Muscle layer of duodenum (tissue), 2 donors: Measurements from ENCODE around the gene REV1.
"Not testable (repeated sequence)": the region's sequence is repeated elsewhere in the genome, so short reads cannot be mapped to it uniquely, and the experiment has no call there.

ENCODE experiments used
- H3K27ac ChIP-seq: one replicate; pipeline ENCODE4 v1.7.0; 2013; ENCODE audit warnings: mild to moderate bottlenecking, low read length
- H3K27me3 ChIP-seq: one replicate; pipeline ENCODE4 v1.7.0; 2013; ENCODE audit warnings: low read depth, mild to moderate bottlenecking, control low read depth, low read length
- H3K36me3 ChIP-seq, 2 donors: one replicate each; pipeline ENCODE4 v1.7.0; 2013; ENCODE audit warnings: low read length in 2 of 2, control low read depth in 1 of 2, mild to moderate bottlenecking in 1 of 2; ENCODE audit not compliant: insufficient read depth in 2 of 2, control insufficient read depth in 1 of 2
- H3K4me1 ChIP-seq, 2 donors: one replicate each; pipeline ENCODE4 v1.7.0; 2013; ENCODE audit warnings: low read length in 2 of 2, mild to moderate bottlenecking in 2 of 2, control low read depth in 1 of 2, moderate library complexity in 1 of 2; ENCODE audit not compliant: insufficient read depth in 2 of 2, control insufficient read depth in 1 of 2
- H3K4me3 ChIP-seq, 2 donors: one replicate each; pipeline ENCODE4 v1.7.0; 2013; ENCODE audit warnings: low read length in 2 of 2, low read depth in 1 of 2, mild to moderate bottlenecking in 1 of 2
- H3K9me3 ChIP-seq, 2 donors: one replicate each; pipeline ENCODE4 v1.7.0; 2013; ENCODE audit warnings: low read length in 2 of 2, control low read depth in 1 of 2, mild to moderate bottlenecking in 1 of 2; ENCODE audit not compliant: control insufficient read depth in 1 of 2
- donor health status: healthy.

REV1 gene

GRCh38 chr2:99380376-99381010 is 109.3 kb downstream of the REV1 start:
- H3K9me3 ChIP-seq: no peaks in the 10 kb centered on the region
- peaks cover 42 to 70% of the 10 kb centered on the region in 2 donors for H3K36me3 ChIP-seq
- no peak overlapping the region for H3K27ac ChIP-seq
- no peaks in the 10 kb centered on the region for H3K4me1 ChIP-seq
- H3K4me3 ChIP-seq: no peak overlapping the region
- H3K27me3 ChIP-seq: no peaks in the 10 kb centered on the region

- Histone ChIP-seq H3K4me1 (no peaks in the 10 kb centered on the region), H3K27ac (no peak overlapping the region), H3K9me3 (no peaks in the 10 kb centered on the region), H3K36me3 (peaks cover 56 to 74% of the 10 kb centered on the region in 2 donors), H3K4me3 (no peak overlapping the region), H3K27me3 (no peaks in the 10 kb centered on the region)
These were observed 111.9 kb downstream of the REV1 start for GRCh38 chr2:99377879-99378278.

GRCh38 chr2:99376254-99376864 is 113.5 kb downstream of the REV1 start:
- Histone ChIP-seq H3K36me3 (peaks cover 57 to 69% of the 10 kb centered on the region in 2 donors), H3K27ac (no peak overlapping the region), H3K4me3 (no peak overlapping the region), H3K9me3 (no peaks in the 10 kb centered on the region), H3K27me3 (no peaks in the 10 kb centered on the region), H3K4me1 (no peaks in the 10 kb centered on the region)

GRCh38 chr2:99374747-99375146 is 115.1 kb downstream of the REV1 start:
- no peaks in the 10 kb centered on the region for H3K27me3 ChIP-seq
- no peak overlapping the region for H3K4me3 ChIP-seq
- H3K4me1 ChIP-seq: no peaks in the 10 kb centered on the region
- peaks cover 52 to 70% of the 10 kb centered on the region in 2 donors for H3K36me3 ChIP-seq
- no peaks in the 10 kb centered on the region for H3K9me3 ChIP-seq
- H3K27ac ChIP-seq: no peak overlapping the region

GRCh38 chr2:99373144-99373543 is 116.7 kb downstream of the REV1 start:
- H3K36me3 ChIP-seq: peaks cover 56 to 75% of the 10 kb centered on the region in 2 donors
- no peaks in the 10 kb centered on the region for H3K4me1 ChIP-seq
- no peaks in the 10 kb centered on the region for H3K9me3 ChIP-seq
- no peaks in the 10 kb centered on the region for H3K27me3 ChIP-seq
- no peak overlapping the region for H3K4me3 ChIP-seq
- no peak overlapping the region for H3K27ac ChIP-seq

GRCh38 chr2:99368854-99369253 is 121.0 kb downstream of the REV1 start:
- not testable (repeated sequence) for H3K4me3 ChIP-seq, H3K9me3 ChIP-seq, H3K27me3 ChIP-seq, H3K4me1 ChIP-seq, H3K27ac ChIP-seq
- peaks cover 63 to 77% of the 10 kb centered on the region in 2 donors for H3K36me3 ChIP-seq

GRCh38 chr2:99365661-99366060 is 124.2 kb downstream of the REV1 start:
- Histone ChIP-seq H3K27ac (no peak overlapping the region), H3K9me3 (no peaks in the 10 kb centered on the region), H3K4me3 (no peak overlapping the region), H3K27me3 (no peaks in the 10 kb centered on the region), H3K36me3 (peaks cover 58 to 68% of the 10 kb centered on the region in 2 donors), H3K4me1 (no peaks in the 10 kb centered on the region)

GRCh38 chr2:99356853-99357252 is 133.0 kb downstream of the REV1 start:
- Histone ChIP-seq H3K36me3 (peaks cover 0 to 6% of the 10 kb centered on the region in 2 donors), H3K4me1 (peaks cover 0 to 4% of the 10 kb centered on the region in 2 donors), H3K4me3 (no peak overlapping the region), H3K9me3 (no peaks in the 10 kb centered on the region), H3K27me3 (no peaks in the 10 kb centered on the region), H3K27ac (no peak overlapping the region)

- H3K4me1 ChIP-seq, H3K4me3 ChIP-seq, H3K36me3 ChIP-seq, H3K27ac ChIP-seq, H3K27me3 ChIP-seq, H3K9me3 ChIP-seq: not testable (repeated sequence)
These were observed 135.0 kb downstream of the REV1 start for GRCh38 chr2:99354825-99355224.

- no peaks in the 10 kb centered on the region for H3K27me3 ChIP-seq
- H3K36me3 ChIP-seq: no peaks in the 10 kb centered on the region
- H3K9me3 ChIP-seq: no peaks in the 10 kb centered on the region
- peaks cover 3 to 4% of the 10 kb centered on the region in 2 donors for H3K4me1 ChIP-seq
- no peak overlapping the region for H3K4me3 ChIP-seq
- H3K27ac ChIP-seq: no peak overlapping the region
These were observed 135.7 kb downstream of the REV1 start for GRCh38 chr2:99354070-99354469.
